ENCODE measurements around the gene ACSM2B.

Gene ACSM2B

GRCh38 chr16:20620003-20620402, 43.8 kb upstream of the ACSM2B start:
- H3F3A ChIP-seq (ENCODE audit: insufficient read depth, low read length): no peaks in the 10 kb centered on the region
- H3K4me3 ChIP-seq (ENCODE audit: low read length): no peak overlapping the region
- no peaks in the 10 kb centered on the region for H3K27me3 ChIP-seq (replicated peaks; ENCODE audit: insufficient read depth, low read length)
- H3K9ac ChIP-seq (ENCODE audit: low read length): no peak overlapping the region
- no peak for DNase-seq
- H3K9me2 ChIP-seq (replicated peaks; ENCODE audit: insufficient read depth, low read length): no peaks in the 10 kb centered on the region
- no peaks in the 10 kb centered on the region for H3K79me2 ChIP-seq (ENCODE audit: low read length)
- no peak overlapping the region for H2AFZ ChIP-seq (ENCODE audit: low read length)
- no peaks in the 10 kb centered on the region for H4K20me1 ChIP-seq (ENCODE audit: insufficient read depth, low read length)
- no peak overlapping the region for H3K27ac ChIP-seq (ENCODE audit: low read length)
- no peaks in the 10 kb centered on the region for H3K4me1 ChIP-seq (ENCODE audit: low read length)
- TF ChIP-seq EZH2 (optimal IDR thresholded peaks at IDR 0.05; ENCODE audit: low read depth, low read length) (no peak), EZH2phosphoT487 (IDR thresholded peaks at IDR 0.05; ENCODE audit: low read length) (no peak)
- TF ChIP-seq, protein P1, sequence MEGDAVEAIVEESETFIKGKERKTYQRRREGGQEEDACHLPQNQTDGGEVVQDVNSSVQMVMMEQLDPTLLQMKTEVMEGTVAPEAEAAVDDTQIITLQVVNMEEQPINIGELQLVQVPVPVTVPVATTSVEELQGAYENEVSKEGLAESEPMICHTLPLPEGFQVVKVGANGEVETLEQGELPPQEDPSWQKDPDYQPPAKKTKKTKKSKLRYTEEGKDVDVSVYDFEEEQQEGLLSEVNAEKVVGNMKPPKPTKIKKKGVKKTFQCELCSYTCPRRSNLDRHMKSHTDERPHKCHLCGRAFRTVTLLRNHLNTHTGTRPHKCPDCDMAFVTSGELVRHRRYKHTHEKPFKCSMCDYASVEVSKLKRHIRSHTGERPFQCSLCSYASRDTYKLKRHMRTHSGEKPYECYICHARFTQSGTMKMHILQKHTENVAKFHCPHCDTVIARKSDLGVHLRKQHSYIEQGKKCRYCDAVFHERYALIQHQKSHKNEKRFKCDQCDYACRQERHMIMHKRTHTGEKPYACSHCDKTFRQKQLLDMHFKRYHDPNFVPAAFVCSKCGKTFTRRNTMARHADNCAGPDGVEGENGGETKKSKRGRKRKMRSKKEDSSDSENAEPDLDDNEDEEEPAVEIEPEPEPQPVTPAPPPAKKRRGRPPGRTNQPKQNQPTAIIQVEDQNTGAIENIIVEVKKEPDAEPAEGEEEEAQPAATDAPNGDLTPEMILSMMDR (IDR thresholded peaks at IDR 0.05; ENCODE audit: low read length): no peak
- no peaks in the 10 kb centered on the region for H3K9me3 ChIP-seq (replicated peaks; ENCODE audit: insufficient read depth, low read length)
- H3K36me3 ChIP-seq (replicated peaks; ENCODE audit: insufficient read depth, low read length): no peaks in the 10 kb centered on the region
- H3K4me2 ChIP-seq (ENCODE audit: low read depth, low read length): no peak overlapping the region

DNA sequence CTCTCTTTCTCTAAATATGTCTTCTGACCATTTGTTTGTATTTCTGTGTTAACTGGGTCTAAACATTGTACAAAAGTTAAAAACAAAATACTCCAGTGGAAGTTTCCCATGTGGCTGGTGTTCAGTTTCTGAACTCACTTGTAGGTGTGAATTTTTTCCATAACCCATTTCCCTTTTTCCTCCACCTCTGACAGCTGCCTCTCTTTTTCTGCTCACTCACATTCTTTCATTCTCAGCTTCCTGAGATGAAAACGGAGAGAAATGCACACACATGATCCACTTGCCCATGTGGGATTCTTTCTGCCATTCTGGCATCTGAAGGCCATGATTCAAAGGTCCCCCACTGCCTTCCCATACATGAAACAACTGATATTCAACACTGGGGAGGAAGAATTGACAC, 41.1 kb upstream of the ACSM2B start:
- no peaks in the 10 kb centered on the region for H3K9me3 ChIP-seq (replicated peaks; ENCODE audit: insufficient read depth, low read length)
- TF ChIP-seq EZH2 (optimal IDR thresholded peaks at IDR 0.05; ENCODE audit: low read depth, low read length): no peak
- TF ChIP-seq, protein P1 (IDR thresholded peaks at IDR 0.05; ENCODE audit: low read length): no peak
- TF ChIP-seq EZH2phosphoT487 (IDR thresholded peaks at IDR 0.05; ENCODE audit: low read length): no peak
- H2AFZ ChIP-seq (ENCODE audit: low read length): no peak overlapping the region
- H3K4me2 ChIP-seq (ENCODE audit: low read depth, low read length): no peak overlapping the region
- no peak overlapping the region for H3K9ac ChIP-seq (ENCODE audit: low read length)
- no peaks in the 10 kb centered on the region for H4K20me1 ChIP-seq (ENCODE audit: insufficient read depth, low read length)
- no peaks in the 10 kb centered on the region for H3K36me3 ChIP-seq (replicated peaks; ENCODE audit: insufficient read depth, low read length)
- H3K4me3 ChIP-seq (ENCODE audit: low read length): no peak overlapping the region
- no peaks in the 10 kb centered on the region for H3K27me3 ChIP-seq (replicated peaks; ENCODE audit: insufficient read depth, low read length)
- DNase-seq: no peak
- H3K9me2 ChIP-seq (replicated peaks; ENCODE audit: insufficient read depth, low read length): no peaks in the 10 kb centered on the region
- no peaks in the 10 kb centered on the region for H3F3A ChIP-seq (ENCODE audit: insufficient read depth, low read length)
- H3K27ac ChIP-seq (ENCODE audit: low read length): no peak overlapping the region
- no peaks in the 10 kb centered on the region for H3K4me1 ChIP-seq (ENCODE audit: low read length)
- no peaks in the 10 kb centered on the region for H3K79me2 ChIP-seq (ENCODE audit: low read length)

- H3K36me3 ChIP-seq (replicated peaks; ENCODE audit: insufficient read depth, low read length): no peaks in the 10 kb centered on the region
- H3F3A ChIP-seq (ENCODE audit: insufficient read depth, low read length): no peaks in the 10 kb centered on the region
- H3K27ac ChIP-seq (ENCODE audit: low read length): no peak overlapping the region
- no peaks in the 10 kb centered on the region for H3K4me1 ChIP-seq (ENCODE audit: low read length)
- no peak overlapping the region for H3K4me2 ChIP-seq (ENCODE audit: low read depth, low read length)
- no peak overlapping the region for H3K4me3 ChIP-seq (ENCODE audit: low read length)
- no peaks in the 10 kb centered on the region for H4K20me1 ChIP-seq (ENCODE audit: insufficient read depth, low read length)
- no peaks in the 10 kb centered on the region for H3K9me3 ChIP-seq (replicated peaks; ENCODE audit: insufficient read depth, low read length)
- H3K79me2 ChIP-seq (ENCODE audit: low read length): no peaks in the 10 kb centered on the region
- H3K9me2 ChIP-seq (replicated peaks; ENCODE audit: insufficient read depth, low read length): no peaks in the 10 kb centered on the region
- TF ChIP-seq, protein P1 (IDR thresholded peaks at IDR 0.05; ENCODE audit: low read length): no peak
- no peak for TF ChIP-seq EZH2 (optimal IDR thresholded peaks at IDR 0.05; ENCODE audit: low read depth, low read length)
- TF ChIP-seq EZH2phosphoT487 (IDR thresholded peaks at IDR 0.05; ENCODE audit: low read length): no peak
- no peak overlapping the region for H3K9ac ChIP-seq (ENCODE audit: low read length)
- H2AFZ ChIP-seq (ENCODE audit: low read length): no peak overlapping the region
- DNase-seq: no peak
- no peaks in the 10 kb centered on the region for H3K27me3 ChIP-seq (replicated peaks; ENCODE audit: insufficient read depth, low read length)
Observed at GRCh38 chr16:20614186-20615141, 38.3 kb upstream of the ACSM2B start.

Measured in MM.1S (cell line).